CD4-positive, alpha-beta T cell treated with Interleukin-4 for 4 hours (primary cell): Measurements from ENCODE around the gene IL22.
A peak's percentile ranks its signal among the peaks of the same experiment; 100 is the strongest.

ENCODE experiments used
- DNase-seq: peaks from one replicate; pipeline ENCODE4 v3.0.0-alpha.2; 2020

The IL22 gene

GRCh38 chr12:68263366-68263765 is 10.0 kb upstream of the IL22 start:
- DNase-seq, result no peak

GRCh38 chr12:68261896-68262295 is 8.5 kb upstream of the IL22 start:
- no peak for DNase-seq

GRCh38 chr12:68260153-68260552 is 6.7 kb upstream of the IL22 start:
- no peak for DNase-seq

GRCh38 chr12:68259318-68259940 is 6.0 kb upstream of the IL22 start:
- peak; percentile 12 for DNase-seq

GRCh38 chr12:68252077-68252476 is 1.3 kb downstream of the IL22 start:
- DNase-seq, result no peak

GRCh38 chr12:68250454-68250853 is 3.0 kb downstream of the IL22 start:
- no peak for DNase-seq

GRCh38 chr12:68247785-68248184 is 5.6 kb downstream of the IL22 start:
- DNase-seq, result no peak

GRCh38 chr12:68246350-68246749 is 7.1 kb downstream of the IL22 start:
- DNase-seq, result no peak

GRCh38 chr12:68245180-68246021 is 8.0 kb downstream of the IL22 start:
- DNase-seq, result no peak

GRCh38 chr12:68242777-68243176 is 10.6 kb downstream of the IL22 start:
- no peak for DNase-seq

GRCh38 chr12:68240975-68241374 is 12.4 kb downstream of the IL22 start:
- DNase-seq, result peak; percentile 66

GRCh38 chr12:68240079-68240478 is 13.3 kb downstream of the IL22 start:
- DNase-seq, result no peak

GRCh38 chr12:68239309-68239982 is 14.0 kb downstream of the IL22 start:
- no peak for DNase-seq

GRCh38 chr12:68237619-68238018 is 15.8 kb downstream of the IL22 start:
- no peak for DNase-seq

GRCh38 chr12:68237078-68237477 is 16.3 kb downstream of the IL22 start:
- DNase-seq, result no peak

- DNase-seq, result peak; percentile 63
Observed at GRCh38 chr12:68236421-68237059, 16.9 kb downstream of the IL22 start.

- no peak for DNase-seq
Observed at GRCh38 chr12:68235576-68235975, 17.8 kb downstream of the IL22 start.

GRCh38 chr12:68234140-68234539 is 19.3 kb downstream of the IL22 start:
- no peak for DNase-seq

- no peak for DNase-seq
Observed at GRCh38 chr12:68233498-68233897, 19.9 kb downstream of the IL22 start.

- no peak for DNase-seq
Observed at GRCh38 chr12:68231691-68232090, 21.7 kb downstream of the IL22 start.

GRCh38 chr12:68231229-68231628 is 22.2 kb downstream of the IL22 start:
- DNase-seq, result no peak

GRCh38 chr12:68229956-68230355 is 23.4 kb downstream of the IL22 start:
- no peak for DNase-seq

GRCh38 chr12:68227356-68227755 is 26.0 kb downstream of the IL22 start:
- DNase-seq, result no peak
